Measurements from ENCODE around the gene NTM. TPM values are rescaled to one million over a fixed set of nuclear protein-coding genes. Genes with fewer than 3 reads are reported as not detected.

The NTM gene
- total RNA-seq, 2 donors from 2014 or later, result 1.7 to 3.6 TPM

GRCh38 chr11:132187814-132188213 lies 817.4 kb downstream of the NTM start:
- WGBS, 2 experiments (ENCODE audit: insufficient coverage in 1 of 2, insufficient read length in 1 of 2), result 93 to 100% methylated on average over 2 to 4 of the region's 4 CpGs
- Histone ChIP-seq H3K4me1 (ENCODE audit: control insufficient read depth, insufficient read depth, low read length) (no peaks in the 10 kb centered on the region), H3K36me3 (ENCODE audit: control insufficient read depth, insufficient read depth, low read length) (no peaks in the 10 kb centered on the region), H3K9ac (ENCODE audit: extremely low read depth, low read length, poor library complexity, severe bottlenecking) (no peak overlapping the region), H3K27ac (ENCODE audit: low read depth, low read length) (no peak overlapping the region), H3K4me3 (ENCODE audit: low read length) (no peak overlapping the region), H3K9me3 (ENCODE audit: control insufficient read depth, low read length) (no peaks in the 10 kb centered on the region), H3K27me3 (ENCODE audit: control insufficient read depth, insufficient read depth, low read length, poor library complexity, severe bottlenecking) (peaks cover 7% of the 10 kb centered on the region)
- no peak for DNase-seq
- no peak overlapping the region for H3K4me3 Mint-ChIP-seq
- no peak overlapping the region for H3K27ac Mint-ChIP-seq
- H3K9me3 Mint-ChIP-seq, result no peaks in the 10 kb centered on the region
- no peaks in the 10 kb centered on the region for H3K4me1 Mint-ChIP-seq
- H3K36me3 Mint-ChIP-seq (ENCODE audit: low read depth), result no peaks in the 10 kb centered on the region
- TF ChIP-seq CTCF (conservative IDR thresholded peaks at IDR 0.05), result no peak
- H3K27me3 Mint-ChIP-seq (ENCODE audit: insufficient read depth), result peaks cover 3% of the 10 kb centered on the region

- no peaks in the 10 kb centered on the region for H3K36me3 Mint-ChIP-seq (ENCODE audit: low read depth)
- Histone ChIP-seq H3K9me3 (ENCODE audit: control insufficient read depth, low read length) (no peaks in the 10 kb centered on the region), H3K27me3 (ENCODE audit: control insufficient read depth, insufficient read depth, low read length, poor library complexity, severe bottlenecking) (peaks cover under 1% of the 10 kb centered on the region), H3K36me3 (ENCODE audit: control insufficient read depth, insufficient read depth, low read length) (no peaks in the 10 kb centered on the region), H3K9ac (ENCODE audit: extremely low read depth, low read length, poor library complexity, severe bottlenecking) (no peak overlapping the region), H3K27ac (ENCODE audit: low read depth, low read length) (no peak overlapping the region), H3K4me1 (ENCODE audit: control insufficient read depth, insufficient read depth, low read length) (peaks cover 3% of the 10 kb centered on the region), H3K4me3 (ENCODE audit: low read length) (no peak overlapping the region)
- H3K9me3 Mint-ChIP-seq, result no peaks in the 10 kb centered on the region
- no peak overlapping the region for H3K27ac Mint-ChIP-seq
- DNase-seq, result no peak
- H3K27me3 Mint-ChIP-seq (ENCODE audit: insufficient read depth), result no peaks in the 10 kb centered on the region
- no peaks in the 10 kb centered on the region for H3K4me1 Mint-ChIP-seq
- no peak for TF ChIP-seq CTCF (conservative IDR thresholded peaks at IDR 0.05)
- WGBS, 2 experiments (ENCODE audit: insufficient coverage in 1 of 2, insufficient read length in 1 of 2), result 90 to 100% methylated on average over 1 of the region's 1 CpG
- H3K4me3 Mint-ChIP-seq, result no peak overlapping the region
These were observed 826.5 kb downstream of the NTM start for GRCh38 chr11:132196928-132197327.

- Mint-ChIP-seq H3K4me3 (no peak overlapping the region), H3K9me3 (no peaks in the 10 kb centered on the region), H3K36me3 (ENCODE audit: low read depth) (no peaks in the 10 kb centered on the region), H3K27ac (no peak overlapping the region), H3K4me1 (no peaks in the 10 kb centered on the region), H3K27me3 (ENCODE audit: insufficient read depth) (peaks cover 2% of the 10 kb centered on the region)
- H3K27me3 ChIP-seq (ENCODE audit: control insufficient read depth, insufficient read depth, low read length, poor library complexity, severe bottlenecking), result peaks cover 6% of the 10 kb centered on the region
- H3K27ac ChIP-seq (ENCODE audit: low read depth, low read length), result no peak overlapping the region
- no peaks in the 10 kb centered on the region for H3K36me3 ChIP-seq (ENCODE audit: control insufficient read depth, insufficient read depth, low read length)
- peaks cover 3% of the 10 kb centered on the region for H3K4me1 ChIP-seq (ENCODE audit: control insufficient read depth, insufficient read depth, low read length)
- no peaks in the 10 kb centered on the region for H3K9me3 ChIP-seq (ENCODE audit: control insufficient read depth, low read length)
- no peak overlapping the region for H3K4me3 ChIP-seq (ENCODE audit: low read length)
- WGBS, 2 experiments (ENCODE audit: insufficient coverage in 1 of 2, insufficient read length in 1 of 2), result 68 to 80% methylated on average over 6 of the region's 6 CpGs
- TF ChIP-seq CTCF (conservative IDR thresholded peaks at IDR 0.05), result no peak
- DNase-seq, result peak; percentile 56
- no peak overlapping the region for H3K9ac ChIP-seq (ENCODE audit: extremely low read depth, low read length, poor library complexity, severe bottlenecking)
These were observed 830.0 kb downstream of the NTM start for GRCh38 chr11:132200353-132200936.
